Activated CD4-positive, alpha-beta T cell treated with anti-CD3 and anti-CD28 coated beads, Interleukin-2, Interleukin-6, amounts not matched to agents 100 ng/mL and 50 ng/mL, durations not matched to agents 16 hours and 8 hours (primary cell): ENCODE results near the gene C12orf60.
A peak's percentile ranks its signal among the peaks of the same experiment; 100 is the strongest.
"Not testable (repeated sequence)": the region's sequence is repeated elsewhere in the genome, so short reads cannot be mapped to it uniquely, and the experiment has no call there.

Experiments
- DNase-seq: peaks from one replicate; pipeline ENCODE4 v3.0.0-alpha.2; 2020

The C12orf60 gene, protein sequence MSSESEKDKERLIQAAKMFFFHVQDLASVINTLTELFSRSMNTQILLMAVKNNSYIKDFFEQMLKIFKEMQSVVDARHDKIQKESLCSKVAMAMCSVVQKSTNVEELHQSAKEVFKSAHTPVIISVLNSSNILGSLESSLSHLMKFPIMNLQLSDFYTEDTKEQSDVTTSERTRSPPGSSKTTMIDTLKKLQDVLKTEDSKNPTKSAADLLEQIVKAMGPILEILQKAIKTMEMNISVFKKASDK

DNA sequence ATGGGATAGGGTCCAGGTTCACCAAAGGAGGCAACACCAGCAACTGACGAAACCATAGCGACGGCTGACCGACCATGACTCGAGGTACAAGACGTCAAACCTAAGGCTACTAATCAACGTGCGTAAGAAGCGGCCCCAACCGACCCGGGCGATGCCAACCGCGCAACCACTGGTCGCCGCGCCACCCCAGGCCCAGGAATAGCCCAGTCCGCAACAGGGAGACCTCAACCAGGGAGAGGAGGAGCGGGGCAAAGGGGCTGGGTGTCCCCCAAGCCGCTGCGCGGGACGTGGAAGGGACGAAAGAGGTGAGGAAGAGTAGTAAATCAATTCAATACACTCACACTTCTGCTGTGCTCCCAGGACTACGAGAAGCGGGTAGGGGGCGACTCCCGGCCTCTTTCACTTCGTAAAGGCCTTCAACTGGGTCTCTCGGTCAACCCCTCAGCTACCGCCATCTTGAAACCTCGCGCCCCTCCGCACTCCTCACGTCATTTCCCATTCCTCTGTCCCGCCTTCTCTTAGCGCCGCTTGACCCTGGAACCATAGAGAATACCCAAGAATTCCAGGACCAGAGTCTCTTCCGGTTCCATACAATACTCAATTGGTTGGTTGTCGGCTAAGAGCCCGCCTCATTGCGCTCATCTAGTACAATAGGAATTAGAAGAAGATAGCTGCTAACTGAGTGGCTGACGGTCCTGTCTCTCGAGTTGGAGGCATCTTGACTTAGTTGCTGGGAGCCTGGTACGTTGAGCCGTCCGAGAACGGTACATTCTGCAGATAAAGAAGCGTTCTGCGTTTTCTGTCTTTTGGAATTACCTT is at the start of gene C12orf60, which contains the start of gene WBP11:
C12orf60 (plus strand) TSS at position 660 of the 819 bp plus-strand sequence. CDS start 19,266 bp downstream, outside the sequence.
WBP11 (minus strand) TSS at position 468 of the 819 bp plus-strand sequence. CDS start 2,095 bp downstream, outside the sequence.
- DNase-seq: peak; percentile 96

DNA sequence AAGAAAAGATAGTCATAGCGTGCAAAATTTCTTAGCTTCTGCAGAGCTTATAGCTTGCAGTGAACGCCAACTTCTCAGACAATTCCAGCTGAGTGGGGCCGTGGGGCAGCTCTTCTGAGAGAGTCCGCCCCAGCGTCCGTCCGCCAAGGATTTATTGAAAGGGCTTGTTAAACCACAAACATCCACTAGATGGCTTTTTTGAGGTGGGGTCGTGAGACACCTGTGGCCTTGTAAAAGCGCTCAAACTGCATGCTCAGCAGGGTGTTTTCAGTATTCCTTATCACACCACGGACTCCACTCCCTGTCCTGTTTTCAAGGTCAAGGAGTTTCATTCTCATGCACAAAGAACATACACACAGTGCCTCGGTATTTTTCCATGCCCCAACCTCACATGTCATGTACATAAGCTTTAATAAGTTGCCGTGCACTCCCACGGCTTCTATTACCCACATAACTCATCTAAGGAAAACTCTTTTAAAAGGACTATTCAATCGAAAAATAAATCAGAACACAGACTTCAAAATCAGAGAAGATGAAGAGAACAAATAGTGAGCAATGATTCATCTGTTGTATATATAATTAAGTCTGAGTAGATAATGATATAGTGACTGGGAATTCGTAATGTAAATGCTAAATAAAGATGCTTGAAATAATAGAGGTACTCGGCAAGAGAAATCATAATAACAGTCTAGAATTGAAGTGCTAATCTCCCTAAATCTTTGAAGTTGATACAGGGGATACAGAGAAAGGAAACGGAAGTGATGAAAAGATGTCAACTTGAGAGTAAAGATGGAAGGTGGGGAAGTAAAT is 46.9 kb upstream of the C12orf60 start:
- DNase-seq: peak; percentile 9

DNA sequence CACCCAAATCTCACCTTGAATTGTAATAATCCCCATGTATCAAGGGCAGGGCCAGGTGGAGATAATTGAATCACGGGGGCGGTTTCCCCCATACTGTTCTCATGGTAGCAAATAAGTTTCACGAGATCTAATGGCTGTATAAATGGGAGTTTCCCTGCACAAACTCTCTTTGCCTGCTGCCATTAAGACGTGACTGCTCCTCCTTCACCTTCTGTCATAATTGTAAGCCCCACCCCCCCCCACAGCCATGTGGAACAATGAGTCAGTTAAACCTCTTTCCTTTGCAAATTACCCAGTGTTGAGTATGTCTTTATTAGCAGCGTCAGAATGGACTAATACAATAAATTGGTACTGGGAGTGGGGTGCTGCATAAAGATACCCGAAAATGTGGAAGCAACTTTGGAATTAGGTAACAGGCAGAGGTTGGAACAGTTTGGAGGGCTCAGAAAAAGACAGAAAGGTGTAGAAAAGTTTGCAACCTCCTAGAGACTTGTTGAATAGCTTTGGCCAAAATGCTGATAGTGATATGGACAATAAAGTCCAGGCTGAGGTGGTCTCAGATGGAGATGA is 43.7 kb upstream of the C12orf60 start:
- DNase-seq: not testable (repeated sequence)

DNA sequence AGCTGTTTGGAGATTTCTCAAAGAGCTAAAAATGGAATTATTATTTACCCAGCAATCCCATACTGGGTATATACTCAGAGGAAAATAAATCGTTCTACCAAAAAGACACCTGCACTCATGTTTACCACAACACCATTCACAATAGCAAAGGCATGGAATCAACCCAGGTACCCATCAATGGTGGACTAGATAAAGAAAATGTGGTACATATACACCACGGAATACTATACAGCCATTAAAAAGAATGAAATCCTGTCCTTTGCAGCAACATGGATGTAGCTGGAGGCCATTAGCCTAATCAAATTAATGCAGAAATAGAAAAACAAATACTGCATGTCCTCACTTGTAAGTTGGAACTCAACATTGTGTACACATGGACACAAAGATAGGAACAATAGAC is 38.1 kb upstream of the C12orf60 start:
- DNase-seq: no peak

DNA sequence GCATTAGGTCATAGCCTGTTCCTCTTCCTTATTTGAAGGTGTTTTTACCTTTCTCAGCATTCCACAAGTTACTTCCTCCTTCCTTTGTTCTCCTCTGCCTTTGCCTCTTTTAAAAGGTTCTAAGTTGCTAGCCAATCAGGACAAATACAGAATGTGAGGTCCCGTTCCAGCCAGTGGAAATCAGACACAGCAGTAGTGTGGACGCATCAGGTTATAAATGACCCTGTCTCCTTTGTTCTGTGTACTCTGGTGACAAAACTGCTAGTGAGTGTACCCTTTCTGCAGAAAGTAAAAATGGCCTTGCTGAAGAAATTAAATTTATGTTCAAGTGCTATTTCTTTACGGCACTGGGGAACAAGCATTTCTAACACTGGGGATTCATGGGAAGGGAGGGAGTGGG is 37.5 kb upstream of the C12orf60 start:
- DNase-seq: not testable (repeated sequence)

DNA sequence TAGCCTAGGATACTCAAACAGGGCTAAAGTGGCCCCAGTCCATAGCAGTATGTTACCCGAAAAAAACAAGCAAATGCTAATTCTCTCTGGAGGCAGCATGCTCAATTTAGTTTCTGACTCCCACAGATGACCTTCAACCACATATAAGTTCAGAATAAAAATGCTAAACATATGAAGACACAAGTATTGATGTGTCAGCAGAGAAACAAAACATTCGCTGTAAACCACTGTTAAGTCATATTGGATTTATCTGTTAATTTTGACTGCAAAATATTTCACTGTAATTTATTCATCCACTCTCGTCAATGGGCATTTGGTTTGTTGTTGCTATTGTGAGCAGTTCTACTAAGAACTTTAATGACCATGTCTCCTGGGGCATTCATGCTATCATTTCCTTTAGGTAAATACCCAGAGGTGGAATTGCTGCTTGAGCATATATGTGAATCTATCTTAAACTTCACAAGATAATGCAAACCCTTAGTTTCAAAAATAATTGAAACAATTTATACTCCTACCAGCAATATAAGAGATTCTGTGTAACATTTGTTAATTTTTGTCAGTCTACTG is 36.7 kb upstream of the C12orf60 start:
- DNase-seq: no peak

DNA sequence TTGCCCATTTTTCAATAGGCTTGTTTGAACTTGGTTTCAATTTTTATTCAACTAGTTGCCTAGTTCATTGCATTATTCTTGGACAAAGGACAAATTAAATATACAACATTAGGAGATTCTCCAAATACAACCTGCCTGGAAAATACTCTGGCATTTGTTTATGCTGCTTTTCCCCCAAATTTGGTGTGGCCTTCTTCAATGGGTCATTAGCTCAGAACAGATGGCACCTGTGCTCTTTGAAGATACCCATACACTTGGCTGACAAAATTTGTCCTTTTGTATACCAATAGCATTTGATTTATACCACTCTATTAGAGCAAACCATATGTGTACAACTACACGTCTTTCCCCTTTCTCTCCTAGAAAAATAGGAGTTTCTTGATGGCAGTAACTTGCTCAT is 35.9 kb upstream of the C12orf60 start:
- no peak for DNase-seq

DNA sequence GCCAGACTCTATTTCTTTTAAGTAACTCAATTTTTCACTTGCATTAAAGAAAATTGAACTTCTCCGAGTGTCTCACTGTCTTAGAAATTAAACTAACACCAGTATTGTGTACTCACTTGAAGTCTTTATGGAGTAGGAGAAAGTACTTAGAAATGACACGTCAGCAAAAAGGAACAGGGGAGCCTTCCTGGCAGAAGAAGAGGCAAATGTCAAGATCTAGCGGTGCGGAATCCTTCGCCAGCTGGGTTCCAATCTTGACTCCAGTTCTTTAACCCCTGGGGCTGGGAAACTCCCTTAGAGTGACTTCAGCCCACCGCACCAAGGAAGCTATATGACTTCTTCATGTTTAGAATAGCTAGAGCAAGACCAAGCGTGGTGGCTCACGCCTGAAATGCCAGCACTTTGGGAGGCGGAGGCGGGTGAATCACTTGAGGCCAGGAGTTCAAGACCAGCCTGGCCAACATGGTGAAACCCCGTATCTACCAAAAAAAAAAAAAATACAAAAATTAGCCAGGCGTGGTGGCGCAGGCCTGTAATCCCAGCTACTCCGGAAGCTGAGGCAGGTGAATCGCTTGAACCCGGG is 34.6 kb upstream of the C12orf60 start:
- DNase-seq: peak; percentile 41

DNA sequence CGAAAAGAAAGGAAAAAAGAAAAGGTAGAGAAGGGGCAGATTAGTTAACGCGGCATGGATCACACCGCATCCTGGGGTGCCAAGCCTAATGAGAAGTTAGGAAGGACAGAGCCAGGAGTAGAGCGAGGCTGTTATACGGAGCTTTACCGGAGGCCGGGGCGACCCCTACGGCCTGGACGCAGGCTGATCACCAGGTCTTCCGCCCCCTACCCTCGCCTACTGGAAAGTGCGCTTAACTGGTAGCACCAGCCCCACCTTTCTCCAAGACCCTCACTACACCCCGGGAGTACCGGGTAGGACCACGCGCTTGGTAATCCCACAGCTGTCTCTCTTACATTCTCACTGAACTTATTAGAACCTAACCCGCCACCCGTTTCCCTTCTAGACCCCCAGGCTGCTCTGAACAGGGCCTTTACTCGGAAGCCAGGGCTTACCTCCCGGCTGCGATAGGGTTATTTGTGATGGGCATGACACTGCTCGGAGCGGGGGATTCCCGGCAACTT is 34.0 kb upstream of the C12orf60 start:
- DNase-seq: peak; percentile 56

DNA sequence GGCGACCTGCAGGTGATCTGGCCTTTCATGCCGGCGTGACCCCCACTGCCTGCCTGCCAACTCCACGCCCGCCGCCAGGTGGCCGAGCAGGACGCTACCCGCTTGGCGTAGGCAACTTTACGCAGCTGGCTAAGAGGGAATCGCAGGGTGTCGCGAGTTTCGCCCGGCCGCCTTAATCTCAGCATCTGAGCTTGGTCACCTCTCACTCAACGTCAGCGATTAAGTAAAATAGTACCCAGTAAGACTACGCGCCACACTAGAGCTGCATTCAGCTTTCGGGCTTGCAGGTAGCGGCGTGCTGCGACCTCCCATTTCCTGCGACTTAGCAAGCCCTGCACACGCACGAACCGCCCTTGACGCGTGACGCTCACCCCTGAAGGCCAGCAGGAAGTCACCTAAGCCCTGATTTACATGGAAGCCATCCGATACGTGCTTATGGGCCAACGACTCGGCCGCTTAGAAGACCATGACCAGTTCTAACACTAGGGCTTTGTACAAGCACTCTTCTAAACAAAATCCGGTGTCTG is 33.4 kb upstream of the C12orf60 start:
- DNase-seq: peak; percentile 91

DNA sequence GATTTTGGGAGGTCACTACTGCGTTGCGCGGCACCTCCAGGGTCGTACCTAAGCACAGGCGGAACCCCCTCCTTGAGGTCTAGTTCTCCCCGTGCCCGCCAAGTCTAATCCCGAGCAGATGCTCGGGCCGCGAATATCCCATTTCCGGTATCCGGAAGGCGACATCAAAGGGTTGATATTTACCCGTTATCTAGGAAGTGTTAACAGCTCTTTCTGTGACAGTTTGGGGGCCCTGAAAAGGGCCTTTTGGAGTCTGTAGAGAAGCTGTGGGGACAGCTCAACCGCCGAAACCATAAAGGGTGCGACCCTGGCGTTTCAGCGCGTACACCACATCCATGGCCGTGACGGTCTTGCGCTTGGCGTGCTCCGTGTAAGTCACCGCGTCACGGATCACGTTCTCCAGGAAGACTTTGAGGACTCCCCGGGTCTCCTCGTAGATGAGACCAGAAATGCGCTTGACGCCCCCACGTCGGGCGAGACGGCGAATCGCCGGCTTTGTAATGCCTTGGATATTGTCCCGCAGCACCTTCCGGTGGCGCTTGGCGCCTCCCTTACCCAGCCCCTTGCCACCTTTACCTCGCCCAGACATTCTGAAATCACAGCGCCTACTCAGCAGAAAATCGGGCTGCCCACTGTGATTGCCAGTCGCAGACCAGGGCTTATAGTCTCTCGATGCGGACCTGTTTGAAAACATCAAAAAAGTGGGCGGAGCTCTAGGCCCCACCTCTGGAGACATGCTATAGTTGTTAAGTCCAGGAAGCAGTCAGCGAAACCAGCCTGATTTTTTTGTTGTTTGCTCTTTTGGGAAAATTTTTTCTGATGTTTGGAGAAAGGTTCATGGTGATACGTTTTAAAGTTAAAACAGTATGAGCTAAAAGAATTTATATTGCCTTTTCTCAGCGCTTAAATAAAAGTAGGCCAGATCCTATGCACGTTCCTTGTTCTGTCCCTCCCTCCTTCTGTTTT is 32.7 kb upstream of the C12orf60 start:
- peak; percentile 98 for DNase-seq

DNA sequence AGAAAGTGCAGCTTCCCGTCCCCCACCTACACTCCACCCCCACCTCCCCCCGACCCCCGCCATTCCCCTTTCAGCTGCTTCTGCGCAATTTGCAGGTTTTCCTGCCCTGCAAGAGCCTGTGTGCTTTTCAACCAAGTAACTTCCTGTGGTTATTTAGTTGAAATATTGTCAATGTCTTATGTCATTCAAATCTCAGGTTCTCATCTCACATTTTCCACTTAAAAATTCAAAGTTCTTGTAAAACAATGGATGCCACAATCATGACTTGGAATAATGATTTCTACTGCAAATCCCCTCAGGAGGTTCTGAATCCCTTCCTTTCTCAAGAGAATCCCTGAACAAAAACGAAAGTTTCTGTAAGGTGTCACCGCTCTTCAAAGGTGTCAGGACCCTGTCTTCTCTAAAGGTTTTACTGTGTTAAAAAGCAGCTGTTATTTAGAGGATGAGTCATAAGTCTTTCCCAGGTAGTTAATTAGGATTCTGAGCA is 31.8 kb upstream of the C12orf60 start:
- DNase-seq: peak; percentile 60

DNA sequence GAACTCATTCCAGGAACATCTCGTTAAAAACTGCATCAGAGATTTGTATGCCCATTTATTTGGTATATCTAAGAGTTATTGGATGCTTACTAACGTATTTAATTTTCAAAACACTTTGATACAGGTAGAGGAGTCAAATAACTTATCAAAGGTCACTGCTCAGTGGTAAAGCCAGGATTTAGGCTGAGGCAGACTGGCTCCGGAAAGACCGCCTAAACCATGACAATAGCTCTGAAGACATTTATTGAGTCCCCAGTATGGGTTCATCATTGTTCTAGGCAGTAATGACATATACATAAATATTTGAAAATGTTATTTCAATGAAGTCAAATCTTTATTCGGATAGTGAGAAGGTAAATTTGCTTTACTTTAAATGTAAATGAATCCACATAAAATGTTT is 30.5 kb upstream of the C12orf60 start:
- no peak for DNase-seq

DNA sequence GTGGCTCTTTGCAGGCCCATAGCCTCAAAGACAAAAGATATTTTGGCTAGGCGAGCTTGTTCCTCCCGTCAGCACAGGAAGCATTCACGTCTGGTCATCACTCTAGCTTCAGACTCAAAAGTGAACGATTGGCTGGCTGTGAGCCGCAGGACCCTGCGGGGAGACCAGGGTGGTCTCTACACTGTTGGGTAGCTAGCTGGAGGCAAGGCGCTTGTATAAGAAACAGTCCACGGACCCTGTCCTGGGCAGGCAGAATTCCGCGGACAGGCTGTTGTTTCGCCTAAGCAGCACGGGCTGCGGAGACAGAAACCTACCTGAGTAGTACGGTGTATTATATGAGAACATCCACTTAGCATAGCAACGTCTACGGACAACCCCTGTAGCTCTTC is 29.8 kb upstream of the C12orf60 start:
- peak; percentile 39 for DNase-seq

DNA sequence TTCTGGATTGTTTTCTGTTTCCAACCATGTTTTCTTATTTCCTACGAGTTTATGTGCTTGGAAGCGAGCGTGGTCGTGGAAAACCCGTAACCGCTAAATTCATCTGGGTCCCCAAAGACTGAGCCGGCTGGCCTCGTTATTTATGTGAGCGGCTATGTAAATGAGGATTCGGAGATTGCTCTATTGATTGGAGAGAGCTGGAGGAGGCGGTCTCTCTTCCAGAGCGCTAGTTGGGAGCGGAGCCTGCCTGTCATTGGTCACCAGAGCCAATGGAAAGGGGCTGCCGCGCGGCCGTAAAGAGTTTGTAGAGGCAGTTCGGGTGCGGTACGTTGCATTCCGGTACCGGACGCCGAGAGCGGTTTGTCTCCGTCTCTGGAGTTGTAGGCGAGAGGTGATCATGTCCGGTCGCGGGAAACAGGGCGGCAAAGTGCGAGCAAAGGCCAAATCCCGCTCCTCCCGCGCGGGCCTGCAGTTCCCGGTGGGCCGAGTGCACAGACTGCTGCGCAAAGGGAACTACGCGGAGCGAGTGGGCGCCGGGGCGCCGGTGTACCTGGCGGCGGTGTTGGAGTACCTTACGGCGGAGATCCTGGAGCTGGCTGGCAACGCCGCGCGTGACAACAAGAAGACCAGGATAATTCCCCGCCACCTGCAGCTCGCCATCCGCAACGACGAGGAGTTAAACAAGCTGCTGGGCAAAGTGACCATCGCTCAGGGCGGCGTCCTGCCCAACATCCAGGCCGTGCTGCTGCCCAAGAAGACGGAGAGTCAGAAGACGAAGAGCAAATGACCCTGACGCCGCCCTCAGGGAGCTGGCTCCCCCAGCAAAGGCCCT is 29.2 kb upstream of the C12orf60 start:
- DNase-seq: peak; percentile 96

DNA sequence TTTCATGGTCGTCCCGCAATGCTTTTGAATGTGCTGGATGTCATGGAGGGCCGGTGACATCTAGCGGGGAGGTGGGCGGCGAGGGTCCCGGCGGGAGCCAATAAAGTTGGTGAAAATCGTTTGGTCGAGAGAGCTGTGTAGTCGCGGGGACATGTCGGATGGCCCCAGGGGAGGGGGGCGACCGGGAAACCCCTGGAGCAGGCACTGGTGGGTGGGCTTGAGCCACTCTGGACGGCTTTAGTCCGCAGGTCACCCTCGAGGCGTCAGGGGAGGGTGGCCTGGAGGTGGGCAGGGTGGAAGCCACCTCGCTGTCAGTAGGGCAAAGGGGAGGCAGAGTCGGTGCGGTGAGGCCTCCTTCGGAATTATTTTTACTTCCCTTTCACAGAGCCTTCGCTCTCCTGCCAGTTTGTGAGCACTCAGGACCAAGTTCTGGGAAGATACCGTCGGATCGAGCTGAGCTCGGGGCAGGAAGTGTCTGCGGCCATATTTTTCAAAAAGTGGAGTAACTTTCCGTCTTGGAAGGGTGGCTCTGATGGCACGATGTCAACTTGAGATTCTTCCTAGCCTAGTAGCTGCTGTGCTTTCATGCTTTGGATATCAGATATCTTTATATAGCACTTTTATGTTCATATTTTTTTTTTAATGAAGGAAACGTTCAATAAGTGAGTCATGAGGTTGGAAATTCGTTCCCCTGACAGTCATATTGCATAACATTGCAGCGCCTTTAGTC is 28.4 kb upstream of the C12orf60 start:
- DNase-seq: peak; percentile 39

DNA sequence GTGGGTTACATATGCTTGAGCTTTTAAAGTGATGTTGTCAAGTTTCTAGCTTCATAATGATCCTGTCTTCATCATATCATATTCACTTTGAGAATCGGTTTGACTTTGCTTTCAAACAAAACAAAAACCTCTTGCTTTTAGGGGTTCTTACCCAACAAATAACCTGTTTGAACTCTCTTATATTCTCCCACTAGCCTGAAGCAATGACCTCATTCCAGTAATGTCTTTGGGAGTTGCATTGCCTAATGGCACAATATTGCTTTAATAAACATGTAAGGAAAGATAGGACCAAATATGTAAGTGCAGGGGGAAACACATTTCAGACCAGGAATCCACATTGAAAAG is 27.9 kb upstream of the C12orf60 start:
- DNase-seq: peak; percentile 36

DNA sequence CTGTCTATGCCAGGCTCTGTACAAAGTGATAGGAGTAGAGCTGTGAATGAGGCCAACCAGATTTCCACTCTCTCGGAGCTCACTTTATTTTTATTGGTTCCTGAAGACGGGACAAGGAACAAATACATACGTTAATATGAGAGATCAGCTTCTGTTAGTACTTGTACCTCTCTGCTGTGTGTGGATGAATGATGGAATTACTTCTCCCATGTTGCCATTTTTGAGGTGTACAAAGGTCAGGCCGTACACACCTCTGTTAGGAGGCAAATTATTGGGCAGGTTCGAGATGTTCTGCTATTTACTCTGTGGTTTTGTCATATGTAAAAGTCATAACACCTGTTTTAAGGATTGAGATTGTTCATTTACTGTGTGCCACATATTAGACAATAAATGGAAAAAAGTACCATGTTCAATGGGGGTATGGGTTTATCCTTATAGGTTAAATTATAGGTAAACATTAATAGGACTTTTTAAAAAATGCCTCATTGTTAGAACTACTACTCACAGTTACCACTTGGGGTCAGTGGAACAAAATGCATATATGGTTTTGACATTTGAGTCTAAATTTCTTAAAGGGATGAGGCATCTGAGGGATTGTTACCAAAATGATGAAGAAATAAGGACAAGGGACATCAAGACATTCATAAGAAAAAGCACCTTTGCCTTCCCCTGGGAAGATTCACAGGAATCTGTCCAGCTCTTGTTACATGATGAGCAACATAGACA is 27.1 kb upstream of the C12orf60 start:
- peak; percentile 17 for DNase-seq
